M059J (cell line): Measurements from ENCODE around the gene DESI2. TPM values are rescaled to one million over a fixed set of nuclear protein-coding genes. Genes with fewer than 3 reads are reported as not detected.
"Not testable (repeated sequence)": the region's sequence is repeated elsewhere in the genome, so short reads cannot be mapped to it uniquely, and the experiment has no call there.

Source experiments
- DNase-seq: peaks from one replicate; pipeline ENCODE4 v3.0.0-alpha.2; 2012; ENCODE audit warnings: low read depth
- total RNA-seq: library from RNA; depleted of rRNA; stranded (reverse); fragments of >200 nt; shearing (Covaris generic); gene quantifications from 2 replicates; pipeline ENCODE4 v1.2.3, GENCODE V29; 2014

Gene DESI2
- total RNA-seq, 1 experiment from 2014 or later, result 59.0 TPM

DNA sequence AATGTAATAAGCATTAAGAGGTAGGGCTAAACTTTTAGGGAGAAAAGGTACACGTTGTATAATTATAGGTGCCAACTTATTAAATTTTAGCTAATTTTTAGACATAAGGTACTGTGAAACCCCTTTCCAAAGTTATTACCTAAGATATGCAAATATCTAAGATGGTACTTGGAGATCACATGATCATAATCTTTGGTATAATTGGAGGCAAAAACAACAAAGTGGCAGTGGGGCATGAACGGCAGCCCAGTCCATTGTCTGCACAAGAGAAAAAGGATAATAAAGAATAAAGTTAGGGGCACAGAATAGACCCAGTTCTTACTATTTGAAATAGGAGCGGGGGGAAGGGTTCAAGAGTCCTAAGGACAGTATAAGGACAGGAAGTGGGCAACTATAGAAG is 51.2 kb downstream of the DESI2 start:
- DNase-seq, result no peak

DNA sequence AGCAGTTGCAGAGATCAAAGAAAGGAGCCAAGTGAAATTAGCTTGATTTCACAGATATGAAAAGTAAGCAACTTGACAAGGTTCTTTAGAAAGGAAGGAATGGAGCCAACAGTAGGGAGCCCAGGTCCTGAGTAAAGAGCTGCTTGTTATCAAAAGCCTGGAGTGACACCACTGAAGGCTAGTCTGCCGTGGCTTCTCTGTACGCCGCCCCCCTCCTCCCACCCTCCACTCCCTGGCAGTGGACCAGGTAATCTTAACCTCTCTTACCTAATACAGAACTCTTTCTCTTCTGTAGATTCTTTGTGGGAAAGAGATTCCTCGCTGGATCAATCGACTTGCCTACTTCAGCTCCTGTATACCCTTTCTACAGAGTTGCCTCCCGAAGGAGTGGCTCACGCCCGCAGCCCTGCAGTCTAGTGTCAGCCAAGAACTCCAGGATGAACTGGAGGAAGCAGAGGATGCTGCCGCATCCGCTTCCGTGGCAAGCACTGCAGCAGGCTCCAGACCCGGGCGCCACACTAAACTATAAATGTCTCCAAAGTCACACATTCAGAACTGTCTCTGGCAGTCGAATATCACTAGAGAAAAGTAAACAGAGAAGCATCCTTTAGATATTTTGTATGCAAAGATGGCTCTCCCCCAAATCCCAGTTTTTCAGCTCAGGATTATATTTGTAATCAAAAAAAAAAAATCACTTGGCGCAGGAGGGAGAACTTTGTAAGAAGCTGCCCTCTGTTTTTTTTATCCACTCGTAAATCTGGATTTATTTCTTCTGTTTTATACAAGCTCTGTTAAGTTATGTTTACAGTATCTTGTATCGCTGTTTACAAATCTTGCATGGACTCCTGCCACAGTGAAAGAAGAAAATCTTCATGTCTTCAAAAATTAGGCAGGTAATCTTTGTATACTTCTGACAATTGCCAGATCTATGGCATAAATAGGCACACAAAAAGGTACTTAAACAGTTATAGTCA is 52.6 kb downstream of the DESI2 start:
- no peak for DNase-seq

DNA sequence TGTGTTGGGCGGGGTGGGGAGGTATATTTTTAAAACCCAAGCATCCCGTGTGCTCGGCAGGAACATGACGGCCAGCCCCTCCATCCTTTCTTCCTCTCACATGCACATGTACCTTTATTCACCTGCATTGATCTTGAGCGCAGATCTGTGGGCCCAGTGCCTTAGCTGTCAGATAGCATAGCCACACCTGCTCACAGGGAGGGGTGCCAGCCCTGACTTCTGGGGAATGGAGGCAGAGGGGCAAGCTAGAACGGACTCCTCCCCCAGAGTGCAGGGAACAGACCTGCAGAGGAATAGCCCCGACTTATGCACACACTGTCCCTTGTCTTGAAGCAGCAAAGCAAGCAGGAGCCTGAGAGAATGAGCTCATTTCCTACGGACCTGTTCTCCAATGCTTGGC is 56.1 kb downstream of the DESI2 start:
- DNase-seq, result no peak

DNA sequence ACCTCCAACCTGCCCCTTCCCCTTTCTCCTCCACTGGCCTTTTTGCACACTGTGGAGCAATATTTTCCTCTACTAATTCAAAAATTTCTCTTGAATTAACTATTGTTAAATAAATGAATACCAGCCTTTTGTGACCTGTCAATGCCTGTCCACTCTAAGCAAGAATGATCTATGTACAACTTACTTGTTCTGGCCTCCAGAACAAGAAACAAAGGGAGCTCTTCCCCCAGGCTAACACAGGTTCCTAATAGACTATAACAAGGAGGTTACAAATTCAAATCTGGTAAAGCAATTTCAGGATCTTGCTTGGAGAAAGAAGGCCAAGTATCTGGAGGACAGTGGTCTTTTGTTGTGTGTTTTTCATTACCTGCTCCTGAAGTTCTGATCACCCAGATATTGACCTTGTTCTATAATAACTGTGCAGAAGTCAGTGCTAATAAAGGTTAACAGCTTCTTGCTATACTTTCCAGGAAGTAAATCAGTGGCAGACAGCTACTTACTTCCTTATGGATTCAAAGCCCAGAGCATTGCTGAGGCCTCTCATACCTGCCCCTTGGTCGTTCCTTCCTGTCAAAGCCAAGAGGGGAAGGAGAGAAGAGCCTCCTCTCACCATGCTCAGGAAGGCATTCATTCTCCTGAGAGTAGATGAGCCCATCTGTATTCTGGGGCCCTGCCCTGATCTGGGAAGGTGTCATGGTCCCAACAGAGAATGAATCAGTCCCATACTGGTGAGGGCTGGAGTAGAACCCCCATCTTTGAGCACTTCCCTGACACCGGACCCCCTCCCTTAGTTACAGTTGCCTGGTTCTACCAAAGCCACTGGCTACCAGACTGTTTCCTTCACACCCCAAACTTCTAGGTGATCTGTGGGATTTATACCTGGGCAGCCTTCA is 56.8 kb downstream of the DESI2 start:
- DNase-seq, result no peak

DNA sequence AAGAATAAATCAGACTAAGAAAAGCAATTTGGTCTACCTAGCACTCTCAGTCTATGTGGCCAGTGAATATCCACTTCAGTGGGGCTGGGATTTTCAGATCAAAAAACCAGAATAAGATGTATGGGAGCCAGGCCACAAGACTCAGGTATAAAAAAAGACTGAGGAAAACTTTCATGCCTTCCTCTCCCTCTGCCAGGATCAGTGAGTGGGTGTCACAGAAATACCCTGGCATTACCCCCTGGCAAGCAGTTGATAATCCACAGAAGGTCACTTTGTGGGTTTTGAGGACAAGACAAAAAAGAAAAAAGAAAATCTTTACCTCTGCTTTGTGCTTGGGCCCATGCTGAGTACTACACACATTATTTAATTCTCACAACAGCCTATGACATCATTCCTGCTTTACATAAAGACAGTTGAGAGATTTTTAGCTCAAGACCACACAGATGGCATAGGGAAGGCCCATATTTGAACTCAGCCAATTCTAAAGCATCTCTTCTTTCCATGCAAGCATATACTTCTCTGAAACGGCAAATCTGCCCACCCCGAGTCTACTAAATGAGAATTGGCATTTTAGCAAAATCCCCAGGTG is 57.6 kb downstream of the DESI2 start:
- DNase-seq, result no peak

DNA sequence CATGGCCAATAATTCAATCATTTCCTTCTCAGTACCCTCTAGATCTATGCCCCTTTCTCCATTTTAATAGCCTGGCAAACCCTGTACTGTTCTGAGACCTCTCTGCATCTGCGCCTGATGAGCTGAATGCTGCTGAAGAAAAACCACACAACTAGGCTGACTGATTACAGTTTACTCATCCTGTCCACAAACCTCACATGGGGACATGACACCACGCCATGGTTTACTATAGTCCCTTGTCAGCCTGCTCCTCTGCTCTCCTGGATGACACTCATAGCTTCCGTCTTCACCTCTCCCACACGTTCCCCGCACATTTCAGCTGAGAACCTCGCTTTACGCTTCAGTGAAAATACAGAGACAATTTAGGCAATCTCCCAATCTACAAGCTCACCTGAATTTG is 59.7 kb downstream of the DESI2 start:
- DNase-seq, result no peak

DNA sequence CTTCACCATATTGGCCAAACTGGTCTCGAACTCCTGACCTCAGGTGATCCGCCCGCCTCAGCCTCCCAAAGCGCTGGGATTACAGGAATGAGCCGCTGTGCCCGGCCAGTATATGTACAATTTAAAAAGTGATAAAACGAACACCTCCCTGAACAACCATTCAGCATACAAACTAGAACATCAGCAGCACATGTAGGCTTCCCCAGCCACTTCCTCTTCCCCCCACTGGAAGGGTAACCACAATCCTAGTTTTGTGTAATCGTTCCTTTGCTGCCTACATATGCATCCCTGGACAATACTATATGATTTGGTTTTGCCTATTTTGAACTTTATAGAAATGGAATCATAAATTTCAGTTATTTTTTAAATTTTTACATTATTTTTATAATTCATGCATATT is 60.4 kb downstream of the DESI2 start:
- DNase-seq, result no peak

DNA sequence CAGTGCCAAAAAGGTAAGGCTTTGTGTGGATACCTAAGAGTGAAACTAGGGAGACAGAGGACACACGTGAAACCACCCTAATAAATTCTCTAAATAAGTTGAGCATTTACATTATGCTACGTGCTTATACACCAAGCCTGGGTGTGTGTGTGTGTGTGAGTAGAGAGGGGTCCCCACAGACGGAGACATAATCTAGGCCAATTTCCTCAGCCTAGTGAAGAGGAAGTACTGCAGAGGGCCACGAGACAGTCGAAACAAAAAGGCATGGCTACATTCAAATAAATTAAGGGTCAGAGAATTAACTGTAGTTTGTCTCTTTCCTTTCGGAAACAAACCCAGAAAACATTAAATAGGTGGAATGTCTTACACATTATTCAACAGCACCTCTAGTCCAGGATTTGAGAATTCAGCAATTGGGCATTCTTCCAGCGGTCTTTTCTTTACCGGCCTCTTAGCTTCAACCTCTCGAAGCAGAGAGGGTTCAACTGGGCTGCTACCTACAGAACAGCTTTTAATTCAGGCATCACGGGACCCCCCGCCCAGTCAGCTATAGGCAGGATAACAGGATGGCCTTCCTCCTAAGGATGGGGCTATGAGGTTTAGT is 75.0 kb downstream of the DESI2 start:
- DNase-seq, result no peak

DNA sequence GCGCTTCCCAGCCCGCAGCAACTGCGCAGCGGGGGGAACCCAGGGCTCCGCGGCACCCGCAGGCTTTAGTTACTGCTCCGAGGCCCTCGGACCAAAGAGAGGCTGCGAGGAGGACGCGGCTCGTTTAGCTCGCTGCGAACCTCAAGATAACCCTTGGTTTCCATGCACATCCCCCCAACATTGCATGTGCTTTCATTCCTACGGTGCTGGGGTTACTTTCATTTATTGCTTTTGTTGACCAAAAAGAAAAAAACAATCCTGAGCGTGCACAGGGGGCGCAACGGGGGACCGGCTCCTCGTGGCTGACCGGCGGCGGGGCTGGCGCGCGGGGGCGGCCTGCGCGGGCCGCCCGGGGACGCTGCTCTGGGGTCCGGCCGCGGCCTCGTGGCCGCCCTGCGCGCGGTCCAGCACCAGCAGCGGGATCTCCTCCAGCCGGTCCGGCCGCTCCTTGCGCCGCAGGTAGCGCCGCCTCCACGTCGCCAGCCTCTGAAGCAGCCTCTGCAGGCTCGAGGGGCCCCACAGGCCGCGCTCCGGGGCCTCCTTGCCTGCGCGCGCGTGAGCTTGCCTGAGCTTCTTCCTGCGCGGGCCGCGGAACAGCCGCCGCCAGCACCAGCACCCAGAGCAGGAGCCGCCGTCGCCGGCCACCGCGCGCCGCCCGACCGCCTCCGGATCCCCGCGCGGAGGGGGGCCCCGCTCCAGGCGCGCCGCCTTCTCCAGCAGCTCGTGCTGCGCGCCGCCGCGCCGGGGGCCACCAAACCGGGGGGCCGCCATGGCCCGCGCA is 77.4 kb downstream of the DESI2 start:
- DNase-seq, result peak; percentile 44

DNA sequence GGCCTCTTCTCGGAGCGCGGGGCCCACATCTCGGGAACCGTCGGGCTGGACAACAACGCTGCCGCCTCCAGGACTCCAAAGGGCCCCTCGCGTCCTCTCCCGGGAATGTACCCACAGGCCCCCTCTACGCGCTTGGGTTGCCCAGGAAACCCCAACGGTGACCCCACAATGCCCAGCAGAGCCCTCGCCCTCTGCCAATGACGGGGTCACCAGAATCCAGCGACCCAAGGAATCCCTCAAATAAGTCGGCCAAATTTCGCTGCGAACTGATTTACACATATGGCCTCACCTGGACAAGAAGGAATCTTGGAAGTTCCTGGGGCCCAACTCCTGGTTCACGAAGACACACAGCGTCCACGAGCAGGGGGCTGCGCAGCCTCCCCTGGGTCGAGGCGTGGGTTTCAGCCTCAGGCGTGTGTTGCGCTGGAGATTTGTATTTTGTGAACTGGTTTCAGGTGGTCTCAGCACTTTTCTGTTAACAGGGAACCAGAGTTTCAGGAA is 78.1 kb downstream of the DESI2 start:
- no peak for DNase-seq

DNA sequence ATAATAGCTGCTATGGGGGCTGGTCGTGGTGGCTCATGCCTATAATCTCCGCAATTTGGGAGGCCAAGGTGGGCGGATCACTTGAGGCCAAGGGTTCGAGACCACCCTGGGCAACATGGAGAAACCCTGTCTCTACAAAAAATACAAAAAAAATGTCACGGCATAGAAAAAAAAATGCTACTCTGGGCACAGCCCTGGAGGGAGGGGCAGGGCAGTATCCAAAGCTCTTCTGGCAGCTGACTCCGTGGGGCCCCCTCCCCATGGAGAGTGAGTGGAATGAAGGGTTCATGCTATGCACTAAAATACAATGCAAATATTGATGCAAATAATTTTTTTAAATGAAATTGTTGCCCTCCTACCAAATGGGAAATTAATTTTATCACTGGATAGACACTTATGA is 78.7 kb downstream of the DESI2 start:
- DNase-seq, result no peak

DNA sequence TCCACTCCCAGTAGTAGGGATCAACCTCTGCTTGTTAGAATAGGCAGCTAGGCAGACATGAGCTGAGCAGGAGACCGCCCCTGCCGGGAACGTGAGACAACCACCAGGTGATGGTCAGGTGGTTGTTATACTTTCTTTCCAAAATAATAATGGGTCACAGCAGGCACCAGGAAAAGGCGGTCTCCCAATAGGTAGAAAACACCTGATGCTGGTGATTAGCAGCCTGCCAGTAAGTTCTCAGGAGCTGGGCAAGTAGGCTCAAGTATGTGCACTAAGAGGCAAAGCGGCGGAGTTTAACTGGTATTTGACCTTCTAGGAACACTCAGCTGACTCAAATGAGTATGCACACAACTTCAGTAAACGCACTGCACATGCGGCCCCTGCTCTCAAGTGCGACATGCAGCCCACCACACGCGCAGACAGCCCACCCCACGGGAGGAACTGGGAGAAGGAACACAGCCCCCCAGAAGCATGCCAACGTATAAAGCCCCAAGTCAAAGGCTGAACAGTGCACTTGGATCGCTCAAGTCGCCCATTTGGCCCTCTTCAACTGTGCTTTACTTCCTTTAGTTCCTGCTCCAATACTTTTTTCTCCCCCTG is 80.0 kb downstream of the DESI2 start:
- DNase-seq, result no peak

DNA sequence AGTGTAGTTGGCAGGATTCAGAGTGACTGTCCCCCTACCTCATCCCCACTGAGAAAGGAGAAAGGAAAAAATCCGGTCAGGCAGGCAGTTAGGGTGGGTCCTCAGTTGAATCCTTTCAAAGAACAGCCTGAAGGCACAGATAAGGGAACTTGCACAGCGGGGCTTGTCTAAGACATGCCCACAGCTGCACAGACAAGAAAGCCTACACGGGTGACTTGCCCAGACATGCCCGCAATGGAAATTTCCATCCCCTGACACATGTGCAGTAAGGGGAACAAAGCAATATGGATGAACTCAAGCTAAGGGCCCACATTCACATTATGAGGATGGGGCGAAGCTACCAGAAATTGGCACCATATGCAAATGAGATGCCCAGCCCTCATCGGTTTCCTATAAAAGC is 82.5 kb downstream of the DESI2 start:
- DNase-seq, result no peak

DNA sequence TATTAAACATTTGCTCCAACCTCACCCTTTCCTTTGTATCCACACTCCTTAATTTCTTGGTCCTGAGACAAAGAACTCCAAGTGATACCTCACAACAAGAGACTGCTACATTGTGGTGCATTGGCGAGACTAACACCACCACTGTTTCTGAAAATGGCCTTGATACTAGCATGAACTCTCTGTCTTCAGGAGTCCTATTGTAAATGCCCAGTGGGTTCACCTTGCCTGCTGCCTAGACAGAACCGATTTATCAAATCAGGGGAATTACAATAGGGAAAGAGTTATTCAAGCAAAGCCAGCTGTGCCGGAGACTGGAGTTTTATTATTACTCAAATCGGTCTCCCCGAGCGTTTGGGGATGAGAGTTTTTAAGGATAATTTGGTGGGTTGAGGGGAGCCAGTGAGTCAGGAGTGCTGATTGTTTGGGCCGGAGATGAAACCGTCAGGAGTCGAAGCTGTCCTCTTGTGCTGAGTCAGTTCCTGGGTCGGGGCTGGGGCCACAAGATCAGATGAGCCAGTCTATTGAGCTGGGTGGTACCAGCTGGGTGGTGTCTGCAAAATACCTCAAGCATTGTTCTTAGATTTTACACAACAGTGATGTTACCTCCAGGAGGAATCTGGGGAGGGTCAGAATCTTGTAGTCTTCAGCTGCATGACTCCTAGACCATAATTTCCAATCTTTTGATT is 83.1 kb downstream of the DESI2 start:
- DNase-seq, result peak; percentile 38

DNA sequence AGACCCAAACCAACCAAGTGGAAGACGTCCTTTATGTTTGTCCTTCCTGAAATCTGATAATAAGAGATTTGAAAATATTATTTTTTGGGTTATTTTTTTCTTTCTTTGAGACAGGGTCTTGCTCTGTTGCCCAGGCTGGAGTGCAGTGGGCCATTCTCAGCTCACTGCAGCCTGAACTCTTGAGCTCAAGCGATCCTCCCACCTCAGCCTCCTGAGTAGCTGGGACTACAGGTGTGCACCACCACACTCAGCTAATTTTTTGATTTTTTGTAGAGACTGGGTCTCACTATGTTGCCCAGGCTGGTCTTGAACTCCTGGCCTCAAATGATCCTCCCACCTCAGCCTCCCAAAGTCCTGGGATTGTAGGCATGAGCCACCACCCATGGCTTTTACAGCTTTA is 86.2 kb downstream of the DESI2 start:
- DNase-seq, result not testable (repeated sequence)

DNA sequence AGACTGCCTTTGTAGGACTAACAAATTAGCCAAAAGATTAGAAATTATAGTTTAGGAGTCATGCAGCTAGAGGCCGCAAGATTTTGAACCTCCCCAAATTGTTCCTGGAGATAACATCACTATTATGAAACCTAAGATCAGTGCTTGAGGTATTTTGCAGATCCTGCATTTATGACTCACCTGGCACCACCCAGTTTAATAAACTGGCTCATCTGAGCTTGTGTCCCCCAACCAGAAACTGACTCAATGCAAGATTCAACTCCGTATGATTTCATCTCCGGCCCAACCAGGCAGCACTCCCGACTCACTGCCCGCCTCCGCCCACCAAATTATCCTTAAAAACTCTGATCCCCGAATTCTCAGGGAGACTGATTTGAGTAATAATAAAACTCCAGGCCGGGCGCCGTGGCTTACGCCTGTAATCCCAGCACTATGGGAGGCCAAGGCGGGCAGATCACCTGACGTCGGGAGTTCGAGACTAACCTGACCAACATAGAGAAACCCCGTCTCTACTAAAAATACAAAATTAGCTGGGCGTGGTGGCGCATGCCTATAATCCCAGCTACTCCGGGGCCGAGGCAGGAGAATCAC is 87.2 kb downstream of the DESI2 start:
- DNase-seq, result peak; percentile 90

DNA sequence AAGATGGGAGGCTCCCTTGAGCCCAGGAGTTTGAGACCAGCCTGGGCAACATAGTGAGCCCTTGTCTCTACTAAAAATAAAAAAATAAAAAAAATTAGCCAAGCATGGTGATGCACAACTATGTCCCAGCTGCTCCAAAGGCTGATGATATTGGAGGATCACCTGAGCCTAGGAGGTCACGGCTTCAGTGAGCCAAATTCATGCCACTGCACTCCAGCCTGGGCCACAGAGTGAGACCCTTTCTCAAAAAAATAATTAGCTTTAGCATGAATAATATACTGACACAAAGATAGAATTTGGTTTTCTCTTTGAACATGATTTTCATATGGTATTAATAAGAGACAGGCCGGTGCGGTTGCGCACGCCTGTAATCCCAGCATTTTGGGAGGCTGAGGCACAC is 88.8 kb downstream of the DESI2 start:
- no peak for DNase-seq

DNA sequence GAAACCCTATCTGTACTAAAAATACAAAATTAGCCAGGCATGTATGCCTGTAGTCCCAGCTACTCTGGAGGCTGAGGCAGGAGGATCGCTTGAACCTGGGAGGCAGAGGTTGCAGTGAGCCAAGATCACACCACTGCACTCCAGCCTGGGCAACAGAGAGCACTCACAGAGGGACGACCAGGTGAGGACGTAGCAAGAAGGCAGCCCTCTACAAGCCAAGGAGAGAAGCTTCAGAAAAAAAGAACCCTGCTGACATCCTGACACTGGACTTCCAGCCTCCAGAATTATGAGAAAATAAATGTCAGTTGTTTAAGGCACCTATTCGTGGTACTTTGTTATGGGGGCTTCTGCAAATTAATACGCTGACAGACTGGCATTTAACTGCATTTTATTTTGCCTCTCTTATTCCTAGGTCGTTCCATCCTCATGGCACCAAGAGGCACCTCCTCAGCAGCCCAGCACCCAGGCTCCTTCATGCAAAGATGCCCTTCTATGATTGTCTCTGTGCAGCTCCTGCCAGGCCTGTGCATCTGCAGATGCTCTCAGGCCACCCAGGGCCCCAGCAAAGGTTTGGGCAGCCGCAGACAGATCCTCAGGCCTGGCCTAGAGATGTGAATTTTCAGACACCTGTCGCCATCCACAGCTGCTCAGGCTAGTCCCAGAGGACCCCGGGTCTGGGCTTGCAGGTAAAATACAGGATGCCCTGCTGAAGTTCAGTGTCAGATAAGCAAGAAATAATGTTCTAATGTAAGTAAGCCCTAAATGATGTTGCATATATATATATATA is 96.5 kb downstream of the DESI2 start:
- DNase-seq, result no peak
